CD4-positive, CD25-positive, alpha-beta regulatory T cell (primary cell): ENCODE measurements around the gene PRKCB. TPM values are rescaled to one million over a fixed set of nuclear protein-coding genes. Genes with fewer than 3 reads are reported as not detected.

ENCODE experiments used
- ATAC-seq, 2 donors: fragments of 150-1000 bp; cut with Tn5 transposase; one replicate each; pipeline ENCODE4 v1.10.0; 2021; ENCODE audit warnings: low read depth in 2 of 2, moderate number of reproducible peaks in 2 of 2, moderate library complexity in 1 of 2
- DNase-seq, 3 donors: peaks; one replicate each; pipeline versions ENCODE4 v3.0.0 to v3.0.0-alpha.2; 2012 to 2022; ENCODE audit warnings: mixed read lengths in 1 of 3
- H3K27ac ChIP-seq: one replicate; pipeline ENCODE4 v1.7.0; 2013; ENCODE audit warnings: mild to moderate bottlenecking, low read length; ENCODE audit not compliant: insufficient read depth, poor library complexity, severe bottlenecking
- H3K27me3 ChIP-seq: one replicate; pipeline ENCODE4 v1.7.0; 2013; ENCODE audit warnings: low read length; ENCODE audit not compliant: control insufficient read depth, insufficient read depth
- H3K36me3 ChIP-seq: one replicate; pipeline ENCODE4 v1.7.0; 2013; ENCODE audit warnings: mild to moderate bottlenecking, low read length, moderate library complexity; ENCODE audit not compliant: control insufficient read depth, insufficient read depth
- H3K4me1 ChIP-seq: 2 replicates; pipeline ENCODE4 v1.7.0; 2013; ENCODE audit warnings: mild to moderate bottlenecking, low read length; ENCODE audit not compliant: insufficient read depth, control insufficient read depth, poor library complexity, severe bottlenecking
- H3K4me3 ChIP-seq: one replicate; pipeline ENCODE4 v1.7.0; 2013; ENCODE audit warnings: low read depth, mild to moderate bottlenecking, low read length, moderate library complexity
- H3K9me3 ChIP-seq, 2 experiments: 1 replicate in 1 of 2; 2 replicates in 1 of 2; pipeline ENCODE4 v1.7.0; 2013; ENCODE audit warnings: low read length in 2 of 2, mild to moderate bottlenecking in 1 of 2, moderate library complexity in 1 of 2; ENCODE audit not compliant: control insufficient read depth in 2 of 2
- H3K27ac Mint-ChIP-seq, 3 donors: one replicate each; pipeline ENCODE4 v1.8.0; 2020 to 2022; ENCODE audit warnings: mild to moderate bottlenecking in 3 of 3, mixed read lengths in 3 of 3, moderate library complexity in 2 of 3
- H3K27me3 Mint-ChIP-seq: one replicate; pipeline ENCODE4 v1.8.0; 2022; ENCODE audit warnings: mild to moderate bottlenecking, mixed read lengths
- H3K36me3 Mint-ChIP-seq: one replicate; pipeline ENCODE4 v1.8.0; 2020; ENCODE audit warnings: mixed read lengths
- H3K4me1 Mint-ChIP-seq, 4 donors: one replicate each; pipeline ENCODE4 v1.8.0; 2020 to 2022; ENCODE audit warnings: mixed read lengths in 4 of 4, mild to moderate bottlenecking in 1 of 4
- H3K4me3 Mint-ChIP-seq, 4 donors: one replicate each; pipeline ENCODE4 v1.8.0; 2020 to 2022; ENCODE audit warnings: mild to moderate bottlenecking in 4 of 4, mixed read lengths in 4 of 4, moderate library complexity in 3 of 4
- H3K9me3 Mint-ChIP-seq, 7 donors: one replicate each; pipeline ENCODE4 v1.8.0; 2020 to 2022; ENCODE audit warnings: mixed read lengths in 7 of 7, mild to moderate bottlenecking in 3 of 7, moderate library complexity in 2 of 7
- polyA plus RNA-seq, 4 donors: library from polyadenylated mRNA; unstranded; fragments of 300-500 nt; fragmentation: Illumina TruSeq; gene quantifications; one replicate each; pipeline ENCODE4 v1.2.3, GENCODE V29; 2021
- total RNA-seq: library from RNA; stranded (reverse); gene quantifications from one replicate; pipeline ENCODE4 v1.2.3, GENCODE V29; 2022

Gene PRKCB
- total and polyA plus RNA-seq, 5 donors from 2014 or later, result 37.4 to 83.1 (median 50.5) TPM

- Histone ChIP-seq H3K4me1 (no peaks in the 10 kb centered on the region), H3K36me3 (peaks cover 26% of the 10 kb centered on the region), H3K4me3 (no peak overlapping the region), H3K27me3 (no peaks in the 10 kb centered on the region), H3K9me3 (no peaks in the 10 kb centered on the region), H3K27ac (no peak overlapping the region)
- Mint-ChIP-seq H3K4me3 (no peak overlapping the region), H3K36me3 (peaks cover 29% of the 10 kb centered on the region), H3K9me3 (peaks cover 0 to 2% (median 0%) of the 10 kb centered on the region in 7 donors), H3K4me1 (peaks cover 0 to 11% (median 5%) of the 10 kb centered on the region in 4 donors), H3K27ac (peak overlapping the region in 1 of 3 donors; percentile 88), H3K27me3 (no peaks in the 10 kb centered on the region)
- DNase-seq (peak; percentile 41 to 80 (median 66)), ATAC-seq (peak; percentile 77 to 87)
These were observed 206.2 kb downstream of the PRKCB start for GRCh38 chr16:24041834-24042631.

GRCh38 chr16:24044467-24044866 lies 208.7 kb downstream of the PRKCB start:
- Mint-ChIP-seq H3K27ac (no peak overlapping the region), H3K36me3 (peaks cover 38% of the 10 kb centered on the region), H3K4me3 (no peak overlapping the region), H3K9me3 (no peaks in the 10 kb centered on the region), H3K4me1 (peaks cover 0 to 15% (median 6%) of the 10 kb centered on the region in 4 donors), H3K27me3 (no peaks in the 10 kb centered on the region)
- H3K27me3 ChIP-seq, result no peaks in the 10 kb centered on the region
- peaks cover 31% of the 10 kb centered on the region for H3K36me3 ChIP-seq
- H3K27ac ChIP-seq, result no peak overlapping the region
- no peak overlapping the region for H3K4me3 ChIP-seq
- no peaks in the 10 kb centered on the region for H3K9me3 ChIP-seq
- ATAC-seq (no peak), DNase-seq (no peak)
- H3K4me1 ChIP-seq, result no peaks in the 10 kb centered on the region

GRCh38 chr16:24045641-24046040 lies 209.9 kb downstream of the PRKCB start:
- Mint-ChIP-seq H3K27me3 (no peaks in the 10 kb centered on the region), H3K36me3 (peaks cover 41% of the 10 kb centered on the region), H3K9me3 (no peaks in the 10 kb centered on the region), H3K27ac (no peak overlapping the region), H3K4me1 (peaks cover 0 to 15% (median 7%) of the 10 kb centered on the region in 4 donors), H3K4me3 (no peak overlapping the region)
- no peaks in the 10 kb centered on the region for H3K9me3 ChIP-seq
- ATAC-seq (no peak), DNase-seq (no peak)
- no peak overlapping the region for H3K4me3 ChIP-seq
- H3K36me3 ChIP-seq, result peaks cover 31% of the 10 kb centered on the region
- no peaks in the 10 kb centered on the region for H3K4me1 ChIP-seq
- no peaks in the 10 kb centered on the region for H3K27me3 ChIP-seq
- no peak overlapping the region for H3K27ac ChIP-seq

GRCh38 chr16:24046442-24046841 lies 210.7 kb downstream of the PRKCB start:
- H3K4me3 Mint-ChIP-seq, result no peak overlapping the region
- H3K27me3 ChIP-seq, result no peaks in the 10 kb centered on the region
- no peaks in the 10 kb centered on the region for H3K27me3 Mint-ChIP-seq
- DNase-seq, result no peak
- peak overlapping the region in 2 of 3 donors; percentile 47 to 55 for H3K27ac Mint-ChIP-seq
- no peaks in the 10 kb centered on the region for H3K4me1 ChIP-seq
- peaks cover 37% of the 10 kb centered on the region for H3K36me3 ChIP-seq
- H3K9me3 Mint-ChIP-seq, result no peaks in the 10 kb centered on the region
- peaks cover 49% of the 10 kb centered on the region for H3K36me3 Mint-ChIP-seq
- no peak overlapping the region for H3K4me3 ChIP-seq
- ATAC-seq, result no peak
- no peaks in the 10 kb centered on the region for H3K9me3 ChIP-seq
- H3K4me1 Mint-ChIP-seq, result peaks cover 0 to 19% (median 8%) of the 10 kb centered on the region in 4 donors
- H3K27ac ChIP-seq, result no peak overlapping the region

- no peak for DNase-seq
- Histone ChIP-seq H3K4me1 (no peaks in the 10 kb centered on the region), H3K36me3 (peaks cover 35% of the 10 kb centered on the region), H3K27me3 (no peaks in the 10 kb centered on the region), H3K9me3 (no peaks in the 10 kb centered on the region), H3K4me3 (no peak overlapping the region), H3K27ac (no peak overlapping the region)
- no peaks in the 10 kb centered on the region for H3K27me3 Mint-ChIP-seq
- H3K9me3 Mint-ChIP-seq, result no peaks in the 10 kb centered on the region
- no peak for ATAC-seq
- peaks cover 49% of the 10 kb centered on the region for H3K36me3 Mint-ChIP-seq
- peaks cover 0 to 14% (median 5%) of the 10 kb centered on the region in 4 donors for H3K4me1 Mint-ChIP-seq
- H3K27ac Mint-ChIP-seq, result peak overlapping the region in 1 of 3 donors; percentile 22
- H3K4me3 Mint-ChIP-seq, result no peak overlapping the region
These were observed 213.3 kb downstream of the PRKCB start for GRCh38 chr16:24049113-24049512.

- no peak overlapping the region for H3K27ac ChIP-seq
- no peak overlapping the region for H3K4me3 Mint-ChIP-seq
- peak overlapping the region in 2 of 3 donors; percentile 11 to 76 for H3K27ac Mint-ChIP-seq
- peaks cover 37% of the 10 kb centered on the region for H3K36me3 ChIP-seq
- H3K36me3 Mint-ChIP-seq, result peaks cover 47% of the 10 kb centered on the region
- DNase-seq (no peak), ATAC-seq (no peak)
- H3K27me3 ChIP-seq, result no peaks in the 10 kb centered on the region
- no peaks in the 10 kb centered on the region for H3K27me3 Mint-ChIP-seq
- peaks cover 0 to 16% (median 5%) of the 10 kb centered on the region in 4 donors for H3K4me1 Mint-ChIP-seq
- no peak overlapping the region for H3K4me3 ChIP-seq
- no peaks in the 10 kb centered on the region for H3K4me1 ChIP-seq
- H3K9me3 ChIP-seq, result no peaks in the 10 kb centered on the region
- H3K9me3 Mint-ChIP-seq, result no peaks in the 10 kb centered on the region
These were observed 215.3 kb downstream of the PRKCB start for GRCh38 chr16:24051125-24051524.

- H3K27ac ChIP-seq, result no peak overlapping the region
- no peaks in the 10 kb centered on the region for H3K4me1 ChIP-seq
- H3K4me3 Mint-ChIP-seq, result no peak overlapping the region
- H3K4me1 Mint-ChIP-seq, result peaks cover 0 to 17% (median 5%) of the 10 kb centered on the region in 4 donors
- ATAC-seq (no peak), DNase-seq (peak in 1 of 3 donors; percentile 39)
- no peak overlapping the region for H3K4me3 ChIP-seq
- H3K9me3 Mint-ChIP-seq, result no peaks in the 10 kb centered on the region
- peaks cover 52% of the 10 kb centered on the region for H3K36me3 Mint-ChIP-seq
- no peaks in the 10 kb centered on the region for H3K9me3 ChIP-seq
- H3K27me3 Mint-ChIP-seq, result no peaks in the 10 kb centered on the region
- H3K36me3 ChIP-seq, result peaks cover 39% of the 10 kb centered on the region
- H3K27ac Mint-ChIP-seq, result no peak overlapping the region
- no peaks in the 10 kb centered on the region for H3K27me3 ChIP-seq
These were observed 216.7 kb downstream of the PRKCB start for GRCh38 chr16:24052329-24053098.
